ENCODE results near the gene ZNF341.

- TF ChIP-seq EP300 (conservative IDR thresholded peaks at IDR 0.05; ENCODE audit: poor library complexity, severe bottlenecking), result no peak
- no peak for TF ChIP-seq CTCF (IDR thresholded peaks at IDR 0.05; ENCODE audit: poor library complexity, severe bottlenecking)
- TF ChIP-seq SMC3 (conservative IDR thresholded peaks at IDR 0.05; ENCODE audit: poor library complexity), result no peak
- TF ChIP-seq EZH2 (IDR thresholded peaks at IDR 0.05; ENCODE audit: borderline replicate concordance, insufficient read depth, low read length, poor library complexity, severe bottlenecking), result no peak
- TF ChIP-seq TAF1 (IDR thresholded peaks at IDR 0.05; ENCODE audit: low read depth), result no peak
- no peak for TF ChIP-seq POLR2AphosphoS5 (IDR thresholded peaks at IDR 0.05)
- no peak for TF ChIP-seq RAD21 (conservative IDR thresholded peaks at IDR 0.05)
- no peak for TF ChIP-seq REST (IDR thresholded peaks at IDR 0.05; ENCODE audit: borderline replicate concordance)
- TF ChIP-seq MXI1 (conservative IDR thresholded peaks at IDR 0.05; ENCODE audit: poor library complexity, severe bottlenecking), result no peak
Observed at GRCh38 chr20:33788351-33789049, 56.7 kb downstream of the ZNF341 start.

Data from neural cell (in vitro differentiated cells).